Liver (tissue), 9 donors: Measurements from ENCODE around the gene CCNE1. TPM values are rescaled to one million over a fixed set of nuclear protein-coding genes. Genes with fewer than 3 reads are reported as not detected.

Source experiments
- DNase-seq: peaks from one replicate; pipeline ENCODE4 v3.0.0-alpha.2; 2017; ENCODE audit warnings: low spot score
- H3K27ac ChIP-seq, 2 donors: one replicate each; pipeline ENCODE4 v1.7.0; 2013; ENCODE audit warnings: inconsistent platforms in 2 of 2, low read length in 2 of 2, control low read depth in 1 of 2, low read depth in 1 of 2, mild to moderate bottlenecking in 1 of 2
- H3K27me3 ChIP-seq, 4 donors: one replicate each; pipeline versions ENCODE4 v1.6.1 to v1.7.0; 2013; ENCODE audit warnings: low read length in 3 of 4, inconsistent platforms in 1 of 4, mild to moderate bottlenecking in 1 of 4, moderate library complexity in 1 of 4; ENCODE audit not compliant: control insufficient read depth in 4 of 4, insufficient read depth in 4 of 4
- H3K36me3 ChIP-seq, 4 donors: one replicate each; pipeline versions ENCODE4 v1.6.1 to v1.7.0; 2013; ENCODE audit warnings: low read length in 3 of 4, mild to moderate bottlenecking in 3 of 4, low read depth in 1 of 4, moderate library complexity in 1 of 4; ENCODE audit not compliant: control insufficient read depth in 4 of 4, insufficient read depth in 3 of 4
- H3K4me1 ChIP-seq, 4 donors: one replicate each; pipeline versions ENCODE4 v1.6.1 to v1.7.0; 2013; ENCODE audit warnings: low read length in 3 of 4, mild to moderate bottlenecking in 3 of 4, moderate library complexity in 1 of 4; ENCODE audit not compliant: control insufficient read depth in 4 of 4, insufficient read depth in 4 of 4
- H3K4me3 ChIP-seq, 3 donors: one replicate each; pipeline versions ENCODE4 v1.6.1 to v1.7.0; 2013; ENCODE audit warnings: low read length in 3 of 3, control low read depth in 1 of 3, low read depth in 1 of 3, mild to moderate bottlenecking in 1 of 3
- H3K9ac ChIP-seq, 2 donors: one replicate each; pipeline ENCODE4 v1.7.0; 2013; ENCODE audit warnings: low read length in 2 of 2, mild to moderate bottlenecking in 2 of 2, moderate library complexity in 2 of 2, control low read depth in 1 of 2, low read depth in 1 of 2
- H3K9me3 ChIP-seq, 4 donors: one replicate each; pipeline versions ENCODE4 v1.6.1 to v1.7.0; 2013; ENCODE audit warnings: low read length in 3 of 4; ENCODE audit not compliant: control insufficient read depth in 4 of 4
- ATF3 ChIP-seq: IDR thresholded peaks from 2 replicates; pipeline ENCODE4 v1.6.1; 2016; ENCODE audit warnings: antibody characterized with exemption
- CTCF ChIP-seq: fragments of 150-350 bp; IDR thresholded peaks from 2 replicates; pipeline ENCODE4 v1.5.1; 2017; ENCODE audit warnings: improper control_type of control experiment, low read depth, low read length; ENCODE audit not compliant: missing input control
- EGR1 ChIP-seq, 2 donors: IDR thresholded peaks; 2 replicates each; pipeline ENCODE4 v1.6.1; 2016 to 2018; ENCODE audit warnings: antibody characterized with exemption in 2 of 2, low read depth in 2 of 2
- FOXA2 ChIP-seq: IDR thresholded peaks from 2 replicates; pipeline ENCODE4 v1.6.1; 2016; ENCODE audit warnings: antibody characterized with exemption
- GABPA ChIP-seq, 2 donors: IDR thresholded peaks in 1 of 2; conservative IDR thresholded peaks in 1 of 2; 2 replicates each; pipeline ENCODE4 v1.6.1; 2016; ENCODE audit warnings: antibody characterized with exemption in 2 of 2, mild to moderate bottlenecking in 1 of 2, moderate library complexity in 1 of 2
- HNF4A ChIP-seq, 2 donors: conservative IDR thresholded peaks; 2 replicates each; pipeline ENCODE4 v1.6.1; 2016; ENCODE audit warnings: antibody characterized with exemption in 2 of 2, mild to moderate bottlenecking in 2 of 2
- JUND ChIP-seq, 2 donors: IDR thresholded peaks; 2 replicates each; pipeline ENCODE4 v1.6.1; 2016; ENCODE audit warnings: antibody characterized with exemption in 2 of 2
- NR2F2 ChIP-seq: IDR thresholded peaks from 2 replicates; pipeline ENCODE4 v1.6.1; 2016; ENCODE audit warnings: antibody characterized with exemption
- RXRA ChIP-seq, 2 donors: IDR thresholded peaks; 2 replicates each; pipeline ENCODE4 v1.6.1; 2017 to 2018; ENCODE audit warnings: antibody characterized with exemption in 2 of 2, mild to moderate bottlenecking in 1 of 2
- SP1 ChIP-seq: IDR thresholded peaks from 2 replicates; pipeline ENCODE4 v1.6.1; 2018; ENCODE audit warnings: antibody characterized with exemption, mild to moderate bottlenecking
- TAF1 ChIP-seq: conservative IDR thresholded peaks from 2 replicates; pipeline ENCODE4 v1.6.1; 2016; ENCODE audit warnings: antibody characterized with exemption, mild to moderate bottlenecking
- WGBS: extraction: QIAGEN DNeasy Blood & Tissue Kit; methylation state at CpG from one replicate; pipeline ENCODE4 v1.1.7; 2013; 5-methylcytosine and 5-hydroxymethylcytosine counted together
- polyA plus RNA-seq, 2 donors: library from polyadenylated mRNA; stranded (reverse) in 1 of 2; unstranded in 1 of 2; fragments of 200-250 nt in 1 of 2; fragments of >200 nt in 1 of 2; fragmentation: Nextera tagmentation in 1 of 2; extraction: Ambion mirVana in 1 of 2; gene quantifications; one replicate each; pipeline versions ENCODE4 v1.2.1 to v1.2.3, GENCODE V29; 2013 to 2015
- total RNA-seq, 2 donors: library from RNA; depleted of rRNA; stranded (reverse); fragments of >200 nt; gene quantifications; one replicate each; pipeline ENCODE4 v1.2.3, GENCODE V29; 2014
- TF ChIP-seq, protein P1 (sequence below): IDR thresholded peaks from 2 replicates; pipeline ENCODE4 v1.6.1; 2016; ENCODE audit warnings: antibody characterized with exemption
- TF ChIP-seq, protein P2 (sequence below): IDR thresholded peaks from 2 replicates; pipeline ENCODE4 v1.6.1; 2016; ENCODE audit warnings: antibody characterized with exemption
- TF ChIP-seq, protein P3 (sequence below): IDR thresholded peaks from 2 replicates; pipeline ENCODE4 v1.6.1; 2016; ENCODE audit warnings: antibody characterized with exemption, mild to moderate bottlenecking
- donor health status: healthy.
- donor health status: healthy.
- donor health status: healthy.
- donor health status: healthy.
- donor health status: healthy.

CCNE1 gene
- total and polyA plus RNA-seq, 4 donors = 0.32 to 19.5 (median 0.79) TPM

GRCh38 chr19:29841209-29841558 lies 29.4 kb downstream of the CCNE1 start:
- WGBS = 98% methylated on average over 3 of the region's 3 CpGs
- no peak for TF ChIP-seq SP1
- no peak for TF ChIP-seq NR2F2
- TF ChIP-seq RXRA (IDR thresholded peaks at IDR 0.05) = no peak
- TF ChIP-seq FOXA2 = no peak
- H3K9ac ChIP-seq = no peak overlapping the region
- no peak overlapping the region for H3K27ac ChIP-seq
- H3K36me3 ChIP-seq = no peaks in the 10 kb centered on the region
- no peak for DNase-seq
- no peaks in the 10 kb centered on the region for H3K9me3 ChIP-seq
- peaks cover 0 to 4% (median 0%) of the 10 kb centered on the region in 4 donors for H3K27me3 ChIP-seq
- peaks cover 8 to 19% (median 10%) of the 10 kb centered on the region in 4 donors for H3K4me1 ChIP-seq
- no peak overlapping the region for H3K4me3 ChIP-seq

DNA sequence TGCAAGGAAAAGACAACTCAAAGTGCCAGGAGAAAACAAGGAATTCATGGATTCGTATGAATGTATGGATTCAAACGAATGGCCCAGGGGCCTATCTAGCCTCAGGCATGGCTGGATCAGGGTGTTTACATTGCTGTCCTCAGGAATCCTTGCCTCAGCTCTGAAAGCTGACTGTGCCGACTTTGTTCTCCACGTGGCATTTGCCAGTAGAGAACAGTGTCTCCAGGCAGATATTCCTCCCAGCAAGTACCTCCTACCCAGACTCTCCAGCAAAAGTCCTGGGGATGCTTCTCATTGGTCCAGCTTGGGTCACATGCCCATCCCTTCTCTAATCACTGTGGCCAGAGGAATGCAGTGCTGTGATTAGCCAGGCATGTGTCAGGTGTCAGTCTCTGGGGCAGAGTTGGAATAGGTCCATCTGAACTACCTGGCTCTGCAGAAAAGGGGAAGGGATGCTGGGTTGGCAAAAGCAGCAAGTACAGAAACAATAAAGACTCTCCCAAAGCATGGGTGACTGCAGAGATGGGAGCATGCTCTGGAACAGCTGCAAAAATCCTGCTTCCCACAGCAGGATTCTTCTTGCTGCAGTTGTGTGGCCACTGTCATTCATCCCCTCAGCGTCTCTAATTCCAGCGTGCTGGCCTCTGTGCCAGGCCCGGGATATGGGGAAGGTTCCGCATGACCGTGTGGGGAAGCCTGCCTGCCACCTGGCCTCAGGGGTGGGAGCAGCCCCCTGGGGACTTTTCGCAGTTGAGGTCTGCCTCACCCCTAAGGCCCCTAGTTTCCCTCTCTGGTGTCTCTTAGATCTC lies 30.0 kb downstream of the CCNE1 start:
- Histone ChIP-seq H3K9me3 (no peaks in the 10 kb centered on the region), H3K4me3 (no peak overlapping the region), H3K27ac (no peak overlapping the region), H3K36me3 (no peaks in the 10 kb centered on the region), H3K4me1 (peaks cover 8 to 19% (median 10%) of the 10 kb centered on the region in 4 donors), H3K27me3 (peaks cover 0 to 4% (median 0%) of the 10 kb centered on the region in 4 donors), H3K9ac (no peak overlapping the region)
- DNase-seq = no peak
- no peak for TF ChIP-seq GABPA (IDR thresholded peaks at IDR 0.05 in 1 of 2, conservative IDR thresholded peaks at IDR 0.05 in 1 of 2)
- no peak for TF ChIP-seq ATF3
- TF ChIP-seq EGR1 (IDR thresholded peaks at IDR 0.05; ENCODE audit: low read depth in 2 of 2) = no peak
- TF ChIP-seq TAF1 = no peak
- TF ChIP-seq CTCF = no peak
- TF ChIP-seq NR2F2 = no peak
- TF ChIP-seq, protein P1, sequence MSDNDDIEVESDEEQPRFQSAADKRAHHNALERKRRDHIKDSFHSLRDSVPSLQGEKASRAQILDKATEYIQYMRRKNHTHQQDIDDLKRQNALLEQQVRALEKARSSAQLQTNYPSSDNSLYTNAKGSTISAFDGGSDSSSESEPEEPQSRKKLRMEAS = no peak
- TF ChIP-seq, protein P2, sequence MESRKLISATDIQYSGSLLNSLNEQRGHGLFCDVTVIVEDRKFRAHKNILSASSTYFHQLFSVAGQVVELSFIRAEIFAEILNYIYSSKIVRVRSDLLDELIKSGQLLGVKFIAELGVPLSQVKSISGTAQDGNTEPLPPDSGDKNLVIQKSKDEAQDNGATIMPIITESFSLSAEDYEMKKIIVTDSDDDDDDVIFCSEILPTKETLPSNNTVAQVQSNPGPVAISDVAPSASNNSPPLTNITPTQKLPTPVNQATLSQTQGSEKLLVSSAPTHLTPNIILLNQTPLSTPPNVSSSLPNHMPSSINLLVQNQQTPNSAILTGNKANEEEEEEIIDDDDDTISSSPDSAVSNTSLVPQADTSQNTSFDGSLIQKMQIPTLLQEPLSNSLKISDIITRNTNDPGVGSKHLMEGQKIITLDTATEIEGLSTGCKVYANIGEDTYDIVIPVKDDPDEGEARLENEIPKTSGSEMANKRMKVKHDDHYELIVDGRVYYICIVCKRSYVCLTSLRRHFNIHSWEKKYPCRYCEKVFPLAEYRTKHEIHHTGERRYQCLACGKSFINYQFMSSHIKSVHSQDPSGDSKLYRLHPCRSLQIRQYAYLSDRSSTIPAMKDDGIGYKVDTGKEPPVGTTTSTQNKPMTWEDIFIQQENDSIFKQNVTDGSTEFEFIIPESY = no peak
- TF ChIP-seq JUND (IDR thresholded peaks at IDR 0.05) = no peak
- TF ChIP-seq HNF4A (conservative IDR thresholded peaks at IDR 0.05) = no peak
- no peak for TF ChIP-seq RXRA (IDR thresholded peaks at IDR 0.05)
- TF ChIP-seq SP1 = no peak
- TF ChIP-seq, protein P3, sequence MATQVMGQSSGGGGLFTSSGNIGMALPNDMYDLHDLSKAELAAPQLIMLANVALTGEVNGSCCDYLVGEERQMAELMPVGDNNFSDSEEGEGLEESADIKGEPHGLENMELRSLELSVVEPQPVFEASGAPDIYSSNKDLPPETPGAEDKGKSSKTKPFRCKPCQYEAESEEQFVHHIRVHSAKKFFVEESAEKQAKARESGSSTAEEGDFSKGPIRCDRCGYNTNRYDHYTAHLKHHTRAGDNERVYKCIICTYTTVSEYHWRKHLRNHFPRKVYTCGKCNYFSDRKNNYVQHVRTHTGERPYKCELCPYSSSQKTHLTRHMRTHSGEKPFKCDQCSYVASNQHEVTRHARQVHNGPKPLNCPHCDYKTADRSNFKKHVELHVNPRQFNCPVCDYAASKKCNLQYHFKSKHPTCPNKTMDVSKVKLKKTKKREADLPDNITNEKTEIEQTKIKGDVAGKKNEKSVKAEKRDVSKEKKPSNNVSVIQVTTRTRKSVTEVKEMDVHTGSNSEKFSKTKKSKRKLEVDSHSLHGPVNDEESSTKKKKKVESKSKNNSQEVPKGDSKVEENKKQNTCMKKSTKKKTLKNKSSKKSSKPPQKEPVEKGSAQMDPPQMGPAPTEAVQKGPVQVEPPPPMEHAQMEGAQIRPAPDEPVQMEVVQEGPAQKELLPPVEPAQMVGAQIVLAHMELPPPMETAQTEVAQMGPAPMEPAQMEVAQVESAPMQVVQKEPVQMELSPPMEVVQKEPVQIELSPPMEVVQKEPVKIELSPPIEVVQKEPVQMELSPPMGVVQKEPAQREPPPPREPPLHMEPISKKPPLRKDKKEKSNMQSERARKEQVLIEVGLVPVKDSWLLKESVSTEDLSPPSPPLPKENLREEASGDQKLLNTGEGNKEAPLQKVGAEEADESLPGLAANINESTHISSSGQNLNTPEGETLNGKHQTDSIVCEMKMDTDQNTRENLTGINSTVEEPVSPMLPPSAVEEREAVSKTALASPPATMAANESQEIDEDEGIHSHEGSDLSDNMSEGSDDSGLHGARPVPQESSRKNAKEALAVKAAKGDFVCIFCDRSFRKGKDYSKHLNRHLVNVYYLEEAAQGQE = no peak
- no peak for TF ChIP-seq FOXA2
- WGBS = 75% methylated on average over 10 of the region's 10 CpGs
